Measurements from ENCODE around the gene RNF223. TPM values are rescaled to one million over a fixed set of nuclear protein-coding genes. Genes with fewer than 3 reads are reported as not detected.

RNF223 gene
- total RNA-seq, 1 experiment from 2014 or later, result 0.08 TPM

GRCh38 chr1:1037366-1038327 lies 36.5 kb downstream of the RNF223 start:
- intact Hi-C loops (cut with micrococcal nuclease; ENCODE audit: unreplicated experiment) (no loop called here), in situ Hi-C loops (cut with HindIII; ENCODE audit: low pct_unique_long_range_greater_than_20kb, low sequenced_read_pairs) (no loop called here)
- ATAC-seq, result no peak
- no TSS peak for BruUV-seq (replicated peaks)
- H3K27ac ChIP-seq (ENCODE audit: low read length), result no peak overlapping the region
- no peaks in the 10 kb centered on the region for H3K9me3 ChIP-seq (ENCODE audit: control insufficient read depth, insufficient read depth, low read depth, low read length)
- H3K36me3 ChIP-seq (ENCODE audit: control insufficient read depth, insufficient read depth, low read length), result no peaks in the 10 kb centered on the region
- POLR2A ChIA-PET, result interaction anchor here (0.6 kb wide), 1 partner anchor 18 kb away, joined by 7 read pairs; the partner anchor contains the start of gene AGRN
- no peak for DNase-seq (ENCODE audit: low read depth, low spot score)
- TF ChIP-seq CTCF (IDR thresholded peaks at IDR 0.05) (no peak), SIN3A (IDR thresholded peaks at IDR 0.05; ENCODE audit: borderline replicate concordance, insufficient read depth, low read depth, low read length) (no peak), POLR2AphosphoS5 (IDR thresholded peaks at IDR 0.05; ENCODE audit: low read depth, low read length) (no peak), TCF7L2 (IDR thresholded peaks at IDR 0.05; ENCODE audit: low read depth, low read length) (no peak), REST (IDR thresholded peaks at IDR 0.05; ENCODE audit: insufficient read depth in 1 of 2, low read depth in 2 of 2, low read length in 1 of 2) (no peak)
- CTCF ChIA-PET, result no interaction called here
- H3K27me3 ChIP-seq (ENCODE audit: control insufficient read depth, insufficient read depth, low read length), result no peaks in the 10 kb centered on the region
- H3K4me3 ChIP-seq (ENCODE audit: low read depth in 2 of 2, low read length in 2 of 2), result no peak overlapping the region
- H3K4me1 ChIP-seq (ENCODE audit: control insufficient read depth, insufficient read depth, low read length), result peaks cover 8% of the 10 kb centered on the region; the same call in 1 of the 2 replicates

- intact Hi-C loops (cut with micrococcal nuclease; ENCODE audit: unreplicated experiment), result no loop called here
- H3K4me3 ChIP-seq (ENCODE audit: low read depth in 2 of 2, low read length in 2 of 2), result no peak overlapping the region
- in situ Hi-C loops (cut with HindIII; ENCODE audit: low pct_unique_long_range_greater_than_20kb, low sequenced_read_pairs), result no loop called here
Observed at GRCh38 chr1:1035291-1035943, 38.7 kb downstream of the RNF223 start.

More at GRCh38 chr1:1035291-1035943, 38.7 kb downstream of the RNF223 start:
- no peak overlapping the region for H3K27ac ChIP-seq (ENCODE audit: low read length)
- no peaks in the 10 kb centered on the region for H3K9me3 ChIP-seq (ENCODE audit: control insufficient read depth, insufficient read depth, low read depth, low read length)
- CTCF ChIA-PET, result no interaction called here
- no peak for DNase-seq (ENCODE audit: low read depth, low spot score)
- POLR2A ChIA-PET, result no interaction called here
- no peak for TF ChIP-seq TCF7L2 (IDR thresholded peaks at IDR 0.05; ENCODE audit: low read depth, low read length)
- BruUV-seq (replicated peaks), result no TSS peak
- no peak for ATAC-seq
- no peaks in the 10 kb centered on the region for H3K36me3 ChIP-seq (ENCODE audit: control insufficient read depth, insufficient read depth, low read length)
- peaks cover 8% of the 10 kb centered on the region; the same call in 1 of the 2 replicates for H3K4me1 ChIP-seq (ENCODE audit: control insufficient read depth, insufficient read depth, low read length)
- H3K27me3 ChIP-seq (ENCODE audit: control insufficient read depth, insufficient read depth, low read length), result no peaks in the 10 kb centered on the region

Data from Panc1 (cell line).